NCI-H1092 treated with DMSO at 0.1 percent for 48 hours (cell line): ENCODE measurements around the gene RAPGEF1.

Experiments
- DNase-seq: peaks from one replicate; lab custom pipeline; 2025; lab: John Stamatoyannopoulos, UW

RAPGEF1 gene

DNA sequence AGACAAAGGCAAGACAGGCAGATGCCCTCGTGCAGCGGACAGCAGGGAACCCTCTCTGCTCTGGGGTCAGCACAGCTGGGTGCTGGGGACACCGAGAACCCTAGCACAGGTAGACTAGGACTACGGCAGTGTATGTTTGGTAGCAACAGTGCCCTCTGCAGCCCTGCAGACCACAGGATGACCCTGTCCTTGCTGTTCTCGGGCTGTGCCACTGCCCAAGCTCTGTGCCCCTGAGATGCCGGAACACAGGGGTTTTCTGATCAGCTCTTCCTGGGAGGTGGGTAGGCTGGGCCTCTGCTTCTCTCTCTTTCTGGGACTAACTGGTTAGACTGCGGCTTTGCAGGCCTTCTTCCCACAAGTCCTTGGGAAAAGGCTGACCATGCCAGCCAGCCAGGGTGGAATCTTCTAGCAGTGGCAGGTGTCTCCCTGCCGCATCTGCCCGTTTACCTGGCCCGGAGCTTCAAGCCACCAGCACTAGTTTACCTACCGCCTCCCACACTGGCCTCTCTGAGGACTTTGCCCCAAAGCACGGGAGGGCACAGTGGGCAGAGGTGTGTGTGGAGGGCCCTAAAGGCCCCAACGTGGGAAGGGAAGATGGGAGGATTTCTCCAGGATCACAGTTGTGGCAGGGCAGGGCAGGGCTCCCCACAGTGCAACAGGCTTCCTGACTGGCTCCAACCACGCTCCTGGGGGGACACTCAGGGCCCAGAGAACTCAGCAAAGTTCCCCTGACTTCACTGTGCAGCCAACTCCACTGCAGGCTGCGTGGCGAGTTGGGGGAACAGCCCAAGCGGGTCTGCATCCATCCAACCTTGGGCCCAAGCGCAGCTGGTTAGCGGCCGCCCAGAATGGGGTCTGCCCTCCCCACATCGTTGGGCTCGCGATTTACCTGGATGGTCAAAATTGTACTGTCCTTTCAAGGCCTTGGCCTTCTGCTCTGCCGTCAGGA is 210.0 kb downstream of the RAPGEF1 start:
- DNase-seq: no peak

DNA sequence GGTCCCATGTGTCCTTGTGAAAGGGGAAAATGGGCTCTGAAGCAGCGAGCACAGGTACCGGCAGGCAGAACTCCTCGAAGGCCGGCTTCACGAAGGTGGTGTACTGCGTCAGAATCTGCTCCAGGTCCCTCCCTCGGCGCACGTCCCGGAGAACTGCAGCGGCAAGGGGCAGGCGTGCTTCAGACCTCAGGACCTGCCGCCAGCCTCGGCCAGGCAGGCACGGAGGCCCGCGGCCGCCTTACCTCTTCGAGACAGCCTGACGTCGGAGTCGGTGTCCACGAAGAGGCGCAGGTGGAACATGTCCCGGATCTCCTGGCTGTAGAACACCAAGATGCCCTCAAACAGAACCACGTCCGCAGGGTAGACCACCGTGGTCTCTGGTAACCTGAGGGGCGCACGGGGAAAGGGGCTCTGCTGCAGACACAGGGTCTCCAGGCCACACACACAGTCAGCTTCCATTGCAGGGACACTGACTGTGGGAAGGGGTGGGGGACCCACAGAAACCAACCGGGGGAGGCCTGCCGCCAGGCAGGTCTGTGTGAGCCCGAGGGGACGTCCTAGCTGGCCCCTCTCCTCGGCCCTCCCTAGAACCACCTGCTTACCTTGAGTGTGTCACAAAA is 210.9 kb downstream of the RAPGEF1 start:
- no peak for DNase-seq

DNA sequence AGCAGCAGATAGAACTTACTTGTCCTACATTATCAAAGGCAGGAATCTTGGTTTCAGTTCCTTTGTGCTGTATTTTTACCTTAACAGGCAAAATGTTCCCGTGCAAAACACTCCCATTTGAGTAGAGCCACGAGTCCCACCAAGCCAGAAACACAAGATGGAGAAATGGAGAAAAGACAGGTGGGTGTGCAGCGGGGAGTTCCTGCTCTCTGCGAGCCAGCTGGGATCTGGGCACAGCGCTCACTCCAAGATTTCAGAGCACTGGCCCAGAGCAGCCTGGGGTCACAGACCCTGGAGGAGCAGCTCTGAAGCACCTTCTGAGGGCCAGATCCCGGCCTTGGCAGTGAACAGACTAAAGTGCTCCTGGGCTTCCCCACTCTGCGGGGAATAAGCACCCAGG is 211.7 kb downstream of the RAPGEF1 start:
- DNase-seq: no peak
